ENCODE data around the gene GSTA3.
"Not testable (repeated sequence)": the region's sequence is repeated elsewhere in the genome, so short reads cannot be mapped to it uniquely, and the experiment has no call there.

The GSTA3 gene

GRCh38 chr6:52909531-52909930 lies at the start of gene GSTA3:
Gene GSTA3 (minus strand): TSS chr6:52909698. CDS start chr6:52905834, 3,864 bp downstream.
- no peak for DNase-seq (ENCODE audit: insufficient read length, low spot score)
- no peak for FAIRE-seq

- DNase-seq (ENCODE audit: insufficient read length, low spot score) (no peak), FAIRE-seq (no peak)
These were observed 49.2 kb upstream of the GSTA3 start for GRCh38 chr6:52958546-52959255.

- DNase-seq (ENCODE audit: insufficient read length, low spot score) (no peak), FAIRE-seq (peak; percentile 13)
These were observed 46.4 kb upstream of the GSTA3 start for GRCh38 chr6:52955871-52956270.

- FAIRE-seq = peak; percentile 4
- DNase-seq (ENCODE audit: insufficient read length, low spot score) = no peak
These were observed 44.7 kb upstream of the GSTA3 start for GRCh38 chr6:52953911-52954839.

DNA sequence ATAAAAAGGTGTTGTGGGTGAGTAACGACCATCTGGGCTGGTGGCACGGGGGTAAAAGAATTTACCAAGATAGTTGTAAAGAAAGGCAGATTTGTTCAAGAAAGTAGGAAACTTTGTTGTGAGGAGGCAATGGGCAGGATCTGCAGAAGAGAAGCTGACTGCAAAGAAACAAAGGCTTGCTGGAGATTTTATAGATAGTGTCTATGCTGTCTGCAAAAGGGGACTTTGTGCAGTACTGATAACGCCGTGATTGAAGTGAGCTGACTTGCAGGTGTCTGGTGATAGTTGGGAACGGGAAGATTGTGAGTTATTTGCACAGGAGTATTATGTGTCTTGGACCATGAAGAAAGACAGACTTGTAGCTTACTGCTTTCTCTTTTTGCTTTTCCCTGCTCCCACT lies 36.8 kb upstream of the GSTA3 start:
- FAIRE-seq (no peak), DNase-seq (ENCODE audit: insufficient read length, low spot score) (no peak)

- not testable (repeated sequence) for FAIRE-seq; DNase-seq (ENCODE audit: insufficient read length, low spot score)
These were observed 33.3 kb upstream of the GSTA3 start for GRCh38 chr6:52942821-52943220.

- DNase-seq (ENCODE audit: insufficient read length, low spot score) (no peak), FAIRE-seq (no peak)
These were observed 32.7 kb upstream of the GSTA3 start for GRCh38 chr6:52942221-52942620.

GRCh38 chr6:52937908-52938307 lies 28.4 kb upstream of the GSTA3 start:
- DNase-seq (ENCODE audit: insufficient read length, low spot score) (no peak), FAIRE-seq (no peak)

- no peak for DNase-seq (ENCODE audit: insufficient read length, low spot score)
- FAIRE-seq = no peak
These were observed 24.3 kb upstream of the GSTA3 start for GRCh38 chr6:52933778-52934177.

GRCh38 chr6:52931351-52931750 lies 21.9 kb upstream of the GSTA3 start:
- FAIRE-seq (no peak), DNase-seq (ENCODE audit: insufficient read length, low spot score) (no peak)

- DNase-seq (ENCODE audit: insufficient read length, low spot score) = peak; percentile 67
- FAIRE-seq = peak; percentile 77
These were observed 20.0 kb upstream of the GSTA3 start for GRCh38 chr6:52929321-52930164.

GRCh38 chr6:52927451-52927850 lies 18.0 kb upstream of the GSTA3 start:
- DNase-seq (ENCODE audit: insufficient read length, low spot score) (no peak), FAIRE-seq (no peak)

DNA sequence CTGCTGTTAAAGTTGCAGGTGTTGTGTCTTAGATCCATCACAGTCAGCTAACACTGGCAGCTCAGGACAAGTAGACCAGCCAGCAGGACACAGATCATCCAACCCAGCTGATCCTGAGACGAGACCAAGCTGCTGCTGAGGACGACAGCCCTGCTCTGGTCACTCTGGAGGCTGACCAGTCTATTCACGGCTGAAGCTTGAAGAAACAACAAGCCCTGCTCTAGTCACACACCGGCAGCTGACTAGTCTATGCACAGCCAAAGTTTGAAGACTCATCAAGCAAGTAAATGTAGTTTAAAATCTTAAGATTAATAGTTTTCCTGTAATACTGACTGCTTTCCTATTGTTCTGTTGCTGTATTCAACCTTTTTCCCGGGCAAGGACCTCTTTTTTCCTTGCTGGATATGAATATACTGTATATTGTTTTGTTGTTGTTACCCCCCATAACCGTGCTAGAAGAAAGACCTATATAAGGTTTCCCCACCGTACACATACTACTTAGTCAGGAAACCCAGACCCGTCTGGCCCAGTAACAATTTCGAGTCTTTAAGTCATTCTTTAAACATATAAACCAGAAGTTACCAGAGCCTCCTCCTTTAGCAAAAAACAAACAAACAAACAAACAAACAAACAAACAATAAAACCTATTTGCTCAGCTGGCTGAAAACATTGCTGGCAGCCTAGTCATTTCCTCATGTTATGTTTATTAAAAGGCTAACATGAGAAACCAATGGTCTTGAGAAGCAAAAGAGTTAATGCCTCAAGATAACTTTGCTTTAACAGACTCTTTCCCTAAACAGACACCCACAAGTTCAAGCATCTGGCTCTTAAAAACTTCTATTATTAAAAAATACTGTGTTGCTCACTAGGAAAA lies 16.7 kb upstream of the GSTA3 start:
- DNase-seq (ENCODE audit: insufficient read length, low spot score) (no peak), FAIRE-seq (peak; percentile 40)

DNA sequence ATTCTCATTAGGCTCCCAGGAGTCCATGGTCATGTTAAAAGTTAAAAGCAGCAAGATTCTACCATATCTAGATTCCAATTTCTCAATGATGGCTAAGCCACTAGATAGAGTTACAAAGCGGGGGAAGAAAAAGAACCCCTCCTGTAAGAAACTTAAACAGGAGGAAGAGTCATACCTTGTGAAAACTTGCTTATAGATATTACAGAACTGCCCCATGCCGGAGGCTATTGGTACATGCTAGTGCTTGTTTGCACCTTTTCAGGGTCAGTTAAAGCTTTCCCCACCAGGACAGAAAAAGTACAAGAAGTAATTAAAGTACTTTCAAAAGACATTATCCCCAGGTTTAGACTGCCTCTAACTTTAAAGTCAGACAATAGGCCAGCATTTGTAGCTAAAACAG lies 15.5 kb upstream of the GSTA3 start:
- FAIRE-seq (no peak), DNase-seq (ENCODE audit: insufficient read length, low spot score) (no peak)

- FAIRE-seq; DNase-seq (ENCODE audit: insufficient read length, low spot score): not testable (repeated sequence)
These were observed 14.2 kb upstream of the GSTA3 start for GRCh38 chr6:52923689-52924088.

DNA sequence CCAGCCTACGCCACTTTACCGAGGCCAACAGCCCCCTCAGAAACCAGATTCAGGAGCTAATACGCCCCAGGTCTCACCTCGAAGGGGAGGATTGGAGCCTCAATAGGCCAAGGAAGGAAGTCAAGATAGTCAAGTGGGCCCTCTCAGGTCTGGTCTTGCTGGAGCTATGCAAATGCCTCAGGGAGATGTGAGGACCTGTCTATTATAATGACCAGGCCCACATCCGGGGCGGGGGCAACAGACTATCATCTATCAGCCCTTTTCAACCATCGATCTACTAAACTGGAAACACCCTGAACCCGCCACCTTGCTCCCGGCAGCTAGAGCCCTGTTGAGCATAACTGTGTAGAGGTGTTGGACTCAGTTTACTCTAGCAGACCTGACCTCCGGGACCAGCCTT lies 12.7 kb upstream of the GSTA3 start:
- FAIRE-seq (no peak), DNase-seq (ENCODE audit: insufficient read length, low spot score) (no peak)

GRCh38 chr6:52921743-52922142 lies 12.2 kb upstream of the GSTA3 start:
- FAIRE-seq = no peak
- DNase-seq (ENCODE audit: insufficient read length, low spot score) = no peak

GRCh38 chr6:52919511-52919910 lies 10.0 kb upstream of the GSTA3 start:
- not testable (repeated sequence) for FAIRE-seq; DNase-seq (ENCODE audit: insufficient read length, low spot score)

GRCh38 chr6:52918771-52919170 lies 9.3 kb upstream of the GSTA3 start:
- FAIRE-seq; DNase-seq (ENCODE audit: insufficient read length, low spot score): not testable (repeated sequence)
